HG03571 (cell line): ENCODE measurements around the gene FAM32A.

Experiments
- ATAC-seq: cut with Tn5 transposase; IDR thresholded peaks from one replicate; pipeline ENCODE4 v1.9.1; 2021; ENCODE audit not compliant: unreplicated experiment

Gene FAM32A

GRCh38 chr19:16201011-16201391, 15.8 kb downstream of the FAM32A start:
- no peak for ATAC-seq

- no peak for ATAC-seq
Observed at GRCh38 chr19:16202320-16203255, 17.4 kb downstream of the FAM32A start.

- no peak for ATAC-seq
Observed at GRCh38 chr19:16203256-16204004, 18.2 kb downstream of the FAM32A start.

GRCh38 chr19:16204005-16204294, 18.7 kb downstream of the FAM32A start:
- no peak for ATAC-seq

- no peak for ATAC-seq
Observed at GRCh38 chr19:16205205-16206045, 20.2 kb downstream of the FAM32A start.

GRCh38 chr19:16206046-16206605, 20.9 kb downstream of the FAM32A start:
- ATAC-seq: no peak

GRCh38 chr19:16206637-16207036, 21.4 kb downstream of the FAM32A start:
- no peak for ATAC-seq

- no peak for ATAC-seq
Observed at GRCh38 chr19:16207063-16207462, 21.9 kb downstream of the FAM32A start.

- ATAC-seq: no peak
Observed at GRCh38 chr19:16207490-16208025, 22.3 kb downstream of the FAM32A start.

GRCh38 chr19:16208064-16208759, 23.0 kb downstream of the FAM32A start:
- ATAC-seq: no peak

- ATAC-seq: no peak
Observed at GRCh38 chr19:16208847-16209665, 23.8 kb downstream of the FAM32A start.

- no peak for ATAC-seq
Observed at GRCh38 chr19:16210168-16210567, 25.0 kb downstream of the FAM32A start.

GRCh38 chr19:16213076-16213475, 27.9 kb downstream of the FAM32A start:
- no peak for ATAC-seq

- no peak for ATAC-seq
Observed at GRCh38 chr19:16216744-16217670, 31.8 kb downstream of the FAM32A start.

- no peak for ATAC-seq
Observed at GRCh38 chr19:16217716-16218451, 32.7 kb downstream of the FAM32A start.

GRCh38 chr19:16218851-16219250, 33.6 kb downstream of the FAM32A start:
- no peak for ATAC-seq

GRCh38 chr19:16222806-16223205, 37.6 kb downstream of the FAM32A start:
- no peak for ATAC-seq

- no peak for ATAC-seq
Observed at GRCh38 chr19:16223746-16224145, 38.5 kb downstream of the FAM32A start.
